RWPE1 (cell line): Measurements from ENCODE around the gene RSPH6A.
A peak's percentile ranks its signal among the peaks of the same experiment; 100 is the strongest.

Experiments
- CTCF ChIA-PET: fragments of 350-600 bp; sonication (Branson Sonifier 250); formaldehyde crosslinking; extraction: SDS; loops from one replicate; lab custom pipeline; 2021; lab: Yijun Ruan, JAX
- POLR2A ChIA-PET: fragments of 400-600 bp; formaldehyde crosslinking; extraction: SDS; loops from one replicate; lab custom pipeline; 2020; ENCODE audit warnings: antibody characterized with exemption; ENCODE audit not compliant: low non-redundant PET; lab: Yijun Ruan, JAX
- DNase-seq: peaks from one replicate; pipeline ENCODE4 v3.0.0; 2012; ENCODE audit warnings: low spot score
- H3K27ac ChIP-seq: fragments of 450-650 bp; 2 replicates; pipeline ENCODE4 v1.5.1; 2017
- TF ChIP-seq, protein P1 (sequence below): fragments of 450-650 bp; conservative IDR thresholded peaks from 2 replicates; pipeline ENCODE4 v1.5.1; 2017; ENCODE audit warnings: low read depth, mild to moderate bottlenecking

The RSPH6A gene

GRCh38 chr19:45792470-45793177 lies 22.5 kb downstream of the RSPH6A start, which contains the start of gene DMWD:
Gene DMWD (minus strand): TSS chr19:45792845. CDS start chr19:45792756, 89 bp downstream.
- TF ChIP-seq, protein P1, sequence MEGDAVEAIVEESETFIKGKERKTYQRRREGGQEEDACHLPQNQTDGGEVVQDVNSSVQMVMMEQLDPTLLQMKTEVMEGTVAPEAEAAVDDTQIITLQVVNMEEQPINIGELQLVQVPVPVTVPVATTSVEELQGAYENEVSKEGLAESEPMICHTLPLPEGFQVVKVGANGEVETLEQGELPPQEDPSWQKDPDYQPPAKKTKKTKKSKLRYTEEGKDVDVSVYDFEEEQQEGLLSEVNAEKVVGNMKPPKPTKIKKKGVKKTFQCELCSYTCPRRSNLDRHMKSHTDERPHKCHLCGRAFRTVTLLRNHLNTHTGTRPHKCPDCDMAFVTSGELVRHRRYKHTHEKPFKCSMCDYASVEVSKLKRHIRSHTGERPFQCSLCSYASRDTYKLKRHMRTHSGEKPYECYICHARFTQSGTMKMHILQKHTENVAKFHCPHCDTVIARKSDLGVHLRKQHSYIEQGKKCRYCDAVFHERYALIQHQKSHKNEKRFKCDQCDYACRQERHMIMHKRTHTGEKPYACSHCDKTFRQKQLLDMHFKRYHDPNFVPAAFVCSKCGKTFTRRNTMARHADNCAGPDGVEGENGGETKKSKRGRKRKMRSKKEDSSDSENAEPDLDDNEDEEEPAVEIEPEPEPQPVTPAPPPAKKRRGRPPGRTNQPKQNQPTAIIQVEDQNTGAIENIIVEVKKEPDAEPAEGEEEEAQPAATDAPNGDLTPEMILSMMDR, result no peak
- peak; percentile 95 for DNase-seq
- POLR2A ChIA-PET, result interaction anchor here (0.6 kb wide), 2 partner anchors 22 to 332 kb away, joined by 4 read pairs; no protein-coding TSS in a partner anchor
- CTCF ChIA-PET, result interaction anchor here (0.5 to 2.0 kb wide), 4 partner anchors 11 to 428 kb away, joined by 3 to 5 read pairs (median 4); partner anchors contain the start of gene SIX5
- peak within 1 kb of the TSS; percentile 85 for H3K27ac ChIP-seq

DNA sequence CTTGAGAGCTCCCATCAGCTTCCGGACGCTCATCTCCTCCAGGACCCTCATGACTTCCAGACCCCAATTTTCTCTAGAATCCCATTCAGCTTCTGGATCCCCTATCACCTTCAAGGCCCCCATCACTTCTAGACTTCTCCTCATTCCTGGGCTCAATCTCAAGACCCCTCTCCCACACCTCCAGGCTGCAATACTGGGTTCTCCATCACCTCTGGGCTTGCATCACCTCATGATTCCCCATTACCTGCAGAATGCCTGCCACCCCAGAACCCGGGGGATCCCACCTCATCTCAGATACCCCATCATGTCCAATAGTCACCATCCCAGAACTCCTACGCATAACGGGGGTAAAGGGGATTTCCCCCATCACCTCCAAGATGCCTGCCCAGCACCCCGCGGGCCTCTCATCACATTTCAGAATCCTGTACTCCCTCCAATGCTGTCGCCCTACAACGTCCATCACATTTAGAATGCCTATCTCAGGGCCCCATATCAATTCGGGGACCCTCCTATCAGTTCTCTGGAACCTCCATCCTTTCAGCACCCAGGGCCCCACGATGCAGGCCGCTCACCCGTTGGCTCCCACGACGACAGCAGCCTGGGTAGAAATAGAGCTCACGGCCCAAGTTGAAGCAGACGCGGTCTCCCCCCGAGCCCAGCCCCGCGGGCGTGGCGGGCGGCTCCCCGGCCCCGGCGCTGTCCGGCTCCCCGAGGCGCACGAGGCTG lies 23.2 kb downstream of the RSPH6A start:
- TF ChIP-seq, protein P1, result no peak
- no peak for DNase-seq
- CTCF ChIA-PET, result interaction anchor here (1.0 to 2.0 kb wide), 3 partner anchors 11 to 22 kb away, joined by 3 to 5 read pairs (median 4); partner anchors contain the start of gene SIX5
- POLR2A ChIA-PET, result no interaction called here
- H3K27ac ChIP-seq, result peak overlapping the region; percentile 85

- POLR2A ChIA-PET, result no interaction called here
- DNase-seq, result no peak
Observed at GRCh38 chr19:45790942-45791341, 24.2 kb downstream of the RSPH6A start.

GRCh38 chr19:45789035-45789786 lies 25.9 kb downstream of the RSPH6A start:
- DNase-seq, result no peak
- ChIA-PET POLR2A (no interaction called here), CTCF (interaction anchor here (1.4 kb wide), 1 partner anchor 10 kb away, joined by 9 read pairs; no protein-coding TSS in a partner anchor)
- TF ChIP-seq, protein P1, result no peak
- H3K27ac ChIP-seq, result peak overlapping the region; percentile 85

More at GRCh38 chr19:45790942-45791341, 24.2 kb downstream of the RSPH6A start:
- TF ChIP-seq, protein P1, result no peak
- CTCF ChIA-PET, result interaction anchor here (1.0 to 2.0 kb wide), 4 partner anchors 8 to 21 kb away, joined by 3 to 6 read pairs (median 4); partner anchors contain the start of gene SIX5
- peak overlapping the region; percentile 85 for H3K27ac ChIP-seq

DNA sequence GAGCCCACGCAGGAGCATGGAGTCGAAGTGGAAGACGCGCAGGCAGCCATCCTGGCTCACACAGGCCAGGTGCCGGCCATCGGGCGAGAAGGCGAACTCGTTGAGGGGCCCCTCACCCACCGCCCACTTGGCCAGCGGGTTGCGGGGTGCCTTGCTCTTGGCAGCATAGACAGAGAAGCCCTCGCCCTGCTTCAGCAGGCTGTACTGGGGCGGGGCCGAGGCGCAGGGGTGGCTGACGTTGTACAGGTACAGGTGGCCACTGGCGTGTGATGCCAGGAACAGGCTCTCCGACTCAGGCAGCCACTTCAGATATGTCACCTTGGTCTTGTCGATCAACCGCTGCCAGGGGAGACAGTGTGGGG lies 28.6 kb downstream of the RSPH6A start:
- DNase-seq, result no peak
- ChIA-PET CTCF (interaction anchor here (1.2 kb wide), 1 partner anchor 13 kb away, joined by 8 read pairs; no protein-coding TSS in a partner anchor), POLR2A (no interaction called here)
- peak overlapping the region; percentile 98 for H3K27ac ChIP-seq
- TF ChIP-seq, protein P1, result no peak
